Stimulated activated CD8-positive, alpha-beta memory T cell treated with anti-CD3 and anti-CD28 coated beads, Interleukin-7, amount 100 ng/mL, for 4 hours (primary cell): ENCODE results near the gene CHAF1A.

ENCODE experiments used
- DNase-seq, 2 donors: peaks; one replicate each; pipeline ENCODE4 v3.0.0-alpha.2; 2020; ENCODE audit warnings: low read depth in 2 of 2

CHAF1A gene

DNA sequence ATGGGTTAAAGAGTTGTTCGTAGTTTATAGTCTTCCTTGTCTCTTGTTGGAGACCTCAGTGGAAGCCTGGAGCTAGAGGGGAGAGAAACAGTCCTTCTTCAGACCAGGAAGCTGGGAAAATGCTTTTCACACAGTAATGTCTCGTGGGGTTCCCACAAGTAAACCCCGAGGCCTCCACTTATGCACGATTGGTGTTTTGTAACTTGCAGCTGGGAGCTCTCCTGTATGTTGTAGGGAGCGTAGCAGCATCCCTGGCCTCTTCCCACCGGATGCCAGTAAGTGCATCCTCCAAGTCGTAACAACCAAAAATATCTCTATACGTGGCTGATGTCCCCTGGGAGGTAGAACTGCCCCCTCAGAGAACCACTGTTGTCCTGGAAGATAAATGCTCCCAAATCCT, 3.5 kb downstream of the CHAF1A start:
- no peak for DNase-seq

- no peak for DNase-seq
Measured at GRCh38 chr19:4406626-4407025, 4.2 kb downstream of the CHAF1A start.

GRCh38 chr19:4409123-4409933, 6.9 kb downstream of the CHAF1A start:
- DNase-seq: no peak

DNA sequence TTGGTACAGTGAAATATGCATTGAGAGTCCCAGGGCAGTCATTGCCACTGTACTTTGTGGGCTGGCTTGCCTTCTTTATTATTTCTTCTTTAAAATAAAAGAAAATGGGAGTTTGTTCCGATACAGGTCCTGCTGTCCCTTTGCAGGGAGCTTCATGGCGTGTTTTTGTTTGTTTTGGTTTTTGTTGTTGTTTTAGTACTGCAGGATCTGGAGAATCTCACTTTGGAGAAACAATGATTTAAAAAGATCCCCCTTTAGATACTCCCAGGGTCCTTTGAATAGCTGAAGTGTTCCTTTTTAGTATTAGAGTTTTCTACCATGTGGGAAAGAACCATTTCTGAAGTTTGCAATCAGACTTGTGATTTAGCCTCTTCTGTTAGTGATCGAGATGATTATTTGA, 11.1 kb downstream of the CHAF1A start:
- DNase-seq: no peak

DNA sequence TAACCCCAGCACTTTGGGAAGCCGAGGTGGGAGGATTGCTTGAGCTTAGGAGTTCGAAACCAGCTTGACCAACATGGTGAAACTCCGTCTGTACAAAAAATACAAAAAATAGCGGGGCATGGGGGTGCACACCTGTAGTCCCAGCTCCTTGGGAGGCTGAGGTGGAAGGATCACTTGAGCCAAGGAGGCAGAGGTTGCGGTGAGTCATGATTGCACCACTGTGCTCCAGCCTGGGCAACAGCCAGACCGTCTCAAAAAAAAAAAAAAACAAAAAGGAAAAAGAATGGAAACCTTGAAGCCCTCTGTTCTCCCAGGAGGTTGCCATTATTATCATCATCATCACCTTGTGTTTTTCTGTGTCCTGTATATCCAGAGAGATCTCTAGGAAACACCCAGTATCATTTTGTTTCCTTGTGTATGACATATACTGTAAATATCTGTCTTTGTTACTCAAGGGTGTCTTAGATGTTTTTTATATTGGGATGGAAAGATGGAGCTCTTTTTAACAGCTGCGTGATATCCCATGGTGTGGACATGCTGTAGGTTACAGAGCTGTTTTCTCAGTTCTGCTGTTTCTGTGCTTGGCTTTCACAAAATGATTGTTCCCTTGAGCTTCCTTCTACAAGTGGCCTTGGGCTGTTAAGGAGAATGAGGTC, 11.8 kb downstream of the CHAF1A start:
- DNase-seq: no peak

DNA sequence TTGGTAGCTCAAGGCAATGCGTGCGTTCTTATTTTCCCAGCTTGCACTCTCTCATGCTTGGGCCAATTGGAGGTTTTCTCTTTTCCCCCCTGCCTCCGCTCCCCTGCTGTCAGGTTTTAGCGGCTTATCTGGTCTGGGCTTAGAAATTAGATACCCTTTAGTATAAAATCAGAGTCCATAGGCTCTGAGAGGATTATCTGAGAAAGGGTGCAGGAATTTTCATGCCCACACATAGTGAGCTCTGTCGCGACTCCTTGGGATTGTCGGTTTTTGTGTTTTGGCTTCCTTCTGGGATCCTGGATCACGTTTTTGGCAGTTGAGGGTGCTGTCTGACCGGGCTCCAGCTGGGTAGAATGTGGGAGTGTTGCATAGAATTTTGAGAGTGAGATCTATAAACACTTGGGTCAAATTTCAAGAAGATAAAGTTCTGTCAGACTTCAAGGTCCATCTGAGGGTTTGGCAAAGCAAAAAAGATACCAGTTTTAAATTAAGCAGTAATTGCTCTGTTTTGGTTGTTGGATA, 12.4 kb downstream of the CHAF1A start:
- no peak for DNase-seq

GRCh38 chr19:4415352-4415751, 12.9 kb downstream of the CHAF1A start:
- DNase-seq: no peak

GRCh38 chr19:4416268-4416667, 13.8 kb downstream of the CHAF1A start:
- DNase-seq: no peak

- DNase-seq: no peak
Measured at GRCh38 chr19:4423416-4424126, 21.1 kb downstream of the CHAF1A start.

GRCh38 chr19:4425537-4425936, 23.1 kb downstream of the CHAF1A start:
- DNase-seq: no peak

GRCh38 chr19:4428326-4428975, 26.0 kb downstream of the CHAF1A start:
- no peak for DNase-seq

DNA sequence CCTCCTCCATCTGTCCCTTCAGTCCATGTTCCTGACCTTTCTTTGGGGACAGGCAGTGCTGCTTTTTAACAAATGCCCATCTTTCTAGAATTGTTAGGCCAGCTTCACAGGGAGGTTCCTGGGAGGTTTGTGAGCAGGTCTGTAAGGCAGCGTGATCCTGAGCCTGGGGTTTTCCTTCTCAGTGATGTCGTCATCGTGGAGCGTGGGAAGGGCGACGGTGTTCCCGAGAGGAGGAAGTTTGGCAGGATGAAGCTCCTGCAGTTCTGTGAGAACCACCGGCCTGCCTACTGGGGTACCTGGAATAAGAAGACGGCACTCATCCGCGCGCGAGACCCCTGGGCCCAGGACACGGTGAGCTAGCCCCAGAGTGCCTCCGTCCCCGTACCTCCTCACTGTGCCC, 26.8 kb downstream of the CHAF1A start:
- no peak for DNase-seq

DNA sequence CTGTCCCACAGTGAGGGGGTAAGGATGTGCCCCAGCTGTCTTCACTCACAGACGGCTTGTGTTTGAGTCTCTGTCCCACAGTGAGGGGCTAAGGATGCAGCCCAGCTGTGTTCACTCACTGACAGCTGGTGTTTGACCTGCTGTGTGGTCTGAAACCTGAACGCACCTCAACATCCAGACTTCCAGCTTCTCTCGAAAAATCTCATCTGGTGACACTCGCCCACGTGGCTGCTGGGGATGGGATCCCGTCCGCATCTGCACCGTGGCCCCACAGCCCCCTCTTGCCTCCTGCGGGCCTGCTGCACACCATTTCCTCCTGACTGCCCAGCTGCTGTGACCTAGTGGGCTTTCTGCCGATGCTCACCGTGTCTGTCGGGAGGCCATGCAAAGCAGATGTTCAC, 27.3 kb downstream of the CHAF1A start:
- no peak for DNase-seq

- no peak for DNase-seq
Measured at GRCh38 chr19:4430760-4431159, 28.3 kb downstream of the CHAF1A start.

DNA sequence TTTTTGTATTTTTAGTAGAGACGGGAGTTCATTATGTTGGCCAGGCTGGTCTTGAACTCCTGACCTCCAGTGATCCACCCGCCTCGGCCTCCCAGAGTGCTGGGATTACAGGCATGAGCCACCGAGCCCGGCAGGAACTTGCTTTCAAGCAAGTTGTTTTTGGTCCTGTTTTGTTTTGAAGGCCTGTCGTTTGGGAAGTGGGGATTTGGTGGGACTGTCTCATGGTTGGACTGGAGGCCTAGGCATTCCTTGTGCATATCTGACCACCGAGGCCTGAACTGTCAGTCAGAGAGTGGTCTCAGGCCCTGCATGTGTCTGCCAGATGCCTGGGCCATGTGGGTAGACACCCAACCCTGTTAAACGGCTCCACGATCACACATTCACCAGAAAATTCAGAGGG, 28.9 kb downstream of the CHAF1A start:
- no peak for DNase-seq

DNA sequence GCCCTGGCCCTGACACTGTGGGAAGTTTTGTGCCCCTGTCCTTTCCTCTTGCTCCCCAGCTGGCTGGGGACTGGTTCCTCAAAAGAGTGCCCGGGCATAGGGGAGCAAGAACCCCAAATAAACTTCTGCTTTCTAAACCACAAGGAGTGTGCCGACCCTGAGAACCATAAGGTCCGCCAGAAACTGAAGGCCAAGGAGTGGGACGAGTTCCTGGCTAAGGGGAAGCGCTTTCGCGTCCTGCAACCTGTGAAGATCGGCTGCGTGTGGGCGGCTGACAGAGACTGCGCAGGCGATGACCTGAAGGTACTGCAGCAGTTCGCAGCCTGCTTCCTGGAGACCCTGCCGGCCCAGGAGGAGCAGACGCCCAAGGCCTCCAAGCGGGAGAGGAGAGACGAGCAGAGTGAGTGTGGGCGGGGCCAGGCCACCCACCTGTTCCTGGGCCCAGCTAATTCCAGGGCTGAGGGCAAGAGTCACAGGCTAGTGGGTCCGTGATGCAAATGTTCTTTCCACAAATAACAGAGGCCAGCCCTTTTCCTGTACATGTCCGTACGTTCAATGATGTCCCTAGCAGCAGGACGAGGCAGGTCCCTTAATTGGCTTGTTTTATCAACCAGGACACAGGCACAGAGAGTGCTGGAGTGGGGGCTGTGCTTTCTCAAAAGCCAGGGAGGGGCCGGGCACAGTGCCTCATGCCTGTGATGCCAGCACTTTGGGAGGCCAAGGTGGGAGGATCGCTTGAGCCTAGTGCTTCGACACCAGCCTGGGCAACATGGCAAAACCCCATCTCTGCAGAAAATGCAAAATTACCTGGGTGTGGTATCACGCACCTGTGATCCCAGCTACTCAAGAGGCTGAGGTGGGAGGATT, 29.6 kb downstream of the CHAF1A start:
- DNase-seq: no peak

- no peak for DNase-seq
Measured at GRCh38 chr19:4432918-4433506, 30.6 kb downstream of the CHAF1A start.

DNA sequence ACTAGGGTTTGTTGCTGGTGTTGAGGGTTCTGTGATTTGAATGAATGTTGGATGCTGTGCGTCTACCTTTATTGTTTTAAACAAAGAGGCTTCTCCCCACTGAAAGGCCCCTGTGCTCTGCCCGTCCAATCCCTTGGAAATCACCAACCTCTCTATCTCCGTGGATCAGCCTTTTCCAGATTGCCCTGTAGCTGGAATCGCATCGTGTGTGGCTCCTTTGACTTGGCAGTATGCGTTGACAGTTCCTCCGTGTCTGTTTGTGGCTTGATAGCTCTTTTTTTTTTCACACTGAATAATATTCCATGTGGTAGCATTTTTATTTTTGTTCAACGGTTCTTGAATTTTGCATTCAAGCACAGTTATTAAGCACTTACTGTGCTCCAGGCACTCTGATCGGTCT, 32.0 kb downstream of the CHAF1A start:
- no peak for DNase-seq

DNA sequence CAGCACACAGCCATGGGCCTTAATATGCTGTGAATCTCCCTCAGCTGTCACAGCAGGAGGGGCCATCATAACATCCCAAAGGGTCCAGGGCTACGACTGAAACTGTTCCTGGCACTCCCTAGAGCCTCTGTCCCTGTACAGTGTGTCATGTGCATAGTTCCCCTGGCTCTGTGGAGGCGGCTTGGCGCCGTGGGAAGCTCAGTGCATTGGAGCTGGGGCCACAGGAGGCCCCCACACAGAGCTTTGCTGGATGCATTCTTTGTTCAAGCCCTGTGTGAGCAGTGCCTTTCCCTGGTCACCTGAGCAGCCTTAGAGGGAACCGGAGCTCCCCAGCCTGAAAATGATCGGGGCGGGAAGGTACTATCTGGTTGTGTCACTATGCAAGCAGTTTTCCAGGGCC, 33.8 kb downstream of the CHAF1A start:
- DNase-seq: no peak

GRCh38 chr19:4437103-4437502, 34.7 kb downstream of the CHAF1A start:
- no peak for DNase-seq

DNA sequence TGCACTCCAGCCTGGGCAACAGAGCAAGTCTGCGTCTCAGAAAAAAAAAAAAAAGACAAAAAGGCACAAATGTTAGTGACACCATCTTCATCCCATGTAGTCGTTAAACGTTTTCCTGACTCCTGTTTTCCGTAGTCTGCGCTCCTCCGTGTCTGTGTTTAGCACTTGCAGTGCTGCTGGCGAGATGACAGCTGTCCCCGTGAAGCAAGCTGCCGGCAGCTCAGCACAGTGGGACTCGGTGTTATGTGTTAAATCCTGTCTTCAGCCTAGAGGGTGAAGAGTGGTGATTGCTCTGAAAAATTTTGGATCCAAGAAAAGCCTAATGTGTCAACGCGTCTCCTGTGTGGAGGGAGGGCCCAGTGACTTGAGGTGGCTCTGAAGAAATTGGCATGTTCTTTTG, 36.8 kb downstream of the CHAF1A start:
- no peak for DNase-seq
